HCT116 (cell line): ENCODE data around the gene DAPL1. TPM values are rescaled to one million over a fixed set of nuclear protein-coding genes. Genes with fewer than 3 reads are reported as not detected.

Experiments
- ATAC-seq: fragments of 200-7000 bp; cut with Tn5 transposase; 2 replicates; pipeline ENCODE4 v1.9.1; 2020; ENCODE audit warnings: mild to moderate bottlenecking, moderate library complexity
- BruUV-seq: library from RNA; stranded (reverse); fragments of 400-500 nt; replicated peaks from 2 replicates; lab custom pipeline; 2021; lab: Mats Ljungman, UMichigan
- CTCF ChIA-PET: fragments of 300-600 bp; sonication (Branson Sonifier 250); formaldehyde crosslinking; loops from one replicate; lab custom pipeline; 2021; ENCODE audit warnings: antibody characterized with exemption; lab: Charles Lee
- POLR2A ChIA-PET: fragments of 300-600, 350-600 bp; sonication (Branson Sonifier 250); formaldehyde crosslinking; loops from one replicate; lab custom pipeline; 2021; ENCODE audit warnings: antibody characterized with exemption; lab: Charles Lee
- RAD21 ChIA-PET, 2 experiments: fragments of 300-600 bp; sonication (Branson Sonifier 250); formaldehyde crosslinking; loops; one replicate each; lab custom pipeline; 2023; ENCODE audit warnings: low total read pairs in 2 of 2; ENCODE audit not compliant: uncharacterized antibody in 2 of 2, unreplicated experiment in 2 of 2, low non-redundant PET in 1 of 2; lab: Charles Lee
- DNase-seq: peaks from one replicate; pipeline ENCODE4 v3.0.0-alpha.2; 2010; ENCODE audit warnings: low read depth, low spot score
- H2AFZ ChIP-seq: fragments of 200-600 bp; shearing (Covaris generic), sonication (generic); 2 replicates; pipeline ENCODE4 v1.6.1; 2017; ENCODE audit warnings: low read depth, mixed run types, mixed read lengths, antibody characterized with exemption, low read length; ENCODE audit not compliant: poor library complexity, severe bottlenecking
- H3K27ac ChIP-seq: 2 replicates; pipeline ENCODE4 v1.5.1; 2012; ENCODE audit warnings: low read depth, low read length
- H3K27me3 ChIP-seq: fragments of 200-600 bp; sonication (generic); 2 replicates; pipeline ENCODE4 v1.6.1; 2016; ENCODE audit warnings: mixed run types, low read length, mixed read lengths; ENCODE audit not compliant: insufficient read depth
- H3K36me3 ChIP-seq, 2 experiments: fragments of 200-500 bp in 1 of 2; fragments of 200-600 bp in 1 of 2; sonication (Bioruptor generic) in 1 of 2; sonication (generic) in 1 of 2; 2 replicates each; pipeline versions ENCODE4 v1.5.1 to v1.6.1; 2014 to 2016; ENCODE audit warnings: low read length in 2 of 2, inconsistent platforms in 1 of 2, mixed read lengths in 1 of 2, mixed run types in 1 of 2; ENCODE audit not compliant: insufficient read depth in 2 of 2, control insufficient read depth in 1 of 2
- H3K4me1 ChIP-seq, 2 experiments: fragments of 200-600 bp in 1 of 2; sonication (generic) in 1 of 2; 2 replicates each; pipeline versions ENCODE4 v1.5.1 to v1.6.1; 2012 to 2017; ENCODE audit warnings: low read length in 2 of 2, inconsistent platforms in 1 of 2, mild to moderate bottlenecking in 1 of 2, mixed read lengths in 1 of 2, mixed run types in 1 of 2, moderate library complexity in 1 of 2; ENCODE audit not compliant: insufficient read depth in 2 of 2, control insufficient read depth in 1 of 2
- H3K4me2 ChIP-seq: fragments of 200-600 bp; sonication (generic); 2 replicates; pipeline ENCODE4 v1.6.1; 2017; ENCODE audit warnings: mixed run types, low read length, mixed read lengths
- H3K4me3 ChIP-seq, 2 experiments: fragments of 200-600 bp in 1 of 2; sonication (generic) in 1 of 2; replicated peaks in 1 of 2; 2 replicates each; pipeline ENCODE4 v1.5.1; 2011 to 2016; ENCODE audit warnings: low read length in 2 of 2, control low read depth in 1 of 2, low read depth in 1 of 2, mild to moderate bottlenecking in 1 of 2, mixed read lengths in 1 of 2, mixed run types in 1 of 2
- H3K79me2 ChIP-seq: fragments of 200-600 bp; sonication (generic); 2 replicates; pipeline ENCODE4 v1.6.1; 2017; ENCODE audit warnings: mild to moderate bottlenecking, mixed run types, low read length, moderate library complexity, mixed read lengths; ENCODE audit not compliant: insufficient read depth
- H3K9ac ChIP-seq: fragments of 200-600 bp; sonication (generic); 2 replicates; pipeline ENCODE4 v1.6.1; 2016; ENCODE audit warnings: low read length, mixed read lengths
- H3K9me2 ChIP-seq: fragments of 200-600 bp; sonication (generic), shearing (Covaris generic); 2 replicates; pipeline ENCODE4 v1.6.1; 2017; ENCODE audit warnings: mixed run types, mild to moderate bottlenecking, moderate library complexity; ENCODE audit not compliant: insufficient read depth
- H3K9me3 ChIP-seq, 2 experiments: fragments of 200-500 bp in 1 of 2; fragments of 200-600 bp in 1 of 2; sonication (Bioruptor generic) in 1 of 2; sonication (generic) in 1 of 2; 2 replicates each; pipeline ENCODE4 v1.6.1; 2014 to 2017; ENCODE audit warnings: low read length in 2 of 2, mixed read lengths in 2 of 2, inconsistent platforms in 1 of 2, low read depth in 1 of 2, mild to moderate bottlenecking in 1 of 2, mixed run types in 1 of 2, moderate library complexity in 1 of 2; ENCODE audit not compliant: control insufficient read depth in 1 of 2, insufficient read depth in 1 of 2
- H4K20me1 ChIP-seq: fragments of 200-600 bp; sonication (generic), shearing (Covaris generic); 2 replicates; pipeline ENCODE4 v1.6.1; 2017; ENCODE audit warnings: mixed run types, mild to moderate bottlenecking, moderate library complexity; ENCODE audit not compliant: insufficient read depth
- CBX3 ChIP-seq: IDR thresholded peaks from 2 replicates; pipeline ENCODE4 v1.6.1; 2012; ENCODE audit warnings: low read depth
- EGR1 ChIP-seq: IDR thresholded peaks from 2 replicates; pipeline ENCODE4 v1.6.1; 2012; ENCODE audit warnings: low read depth
- ELF1 ChIP-seq: IDR thresholded peaks from 2 replicates; pipeline ENCODE4 v1.6.1; 2012; ENCODE audit warnings: low read depth, borderline replicate concordance
- JUND ChIP-seq: IDR thresholded peaks from 2 replicates; pipeline ENCODE4 v1.6.1; 2012
- POLR2AphosphoS5 ChIP-seq: IDR thresholded peaks from 2 replicates; pipeline ENCODE4 v1.6.1; 2011; ENCODE audit warnings: mild to moderate bottlenecking, low read depth, low read length, moderate library complexity
- RAD21 ChIP-seq: IDR thresholded peaks from 2 replicates; pipeline ENCODE4 v1.6.1; 2012; ENCODE audit warnings: low read depth, mild to moderate bottlenecking
- SP1 ChIP-seq: IDR thresholded peaks from 2 replicates; pipeline ENCODE4 v1.6.1; 2012; ENCODE audit warnings: low read depth
- YY1 ChIP-seq: IDR thresholded peaks from 2 replicates; pipeline ENCODE4 v1.6.1; 2011; ENCODE audit warnings: low read length, low read depth, moderate library complexity, mild to moderate bottlenecking; ENCODE audit not compliant: insufficient replicate concordance; ENCODE audit errors: extremely low read depth
- intact Hi-C: fragments of 100-400 bp; cut with micrococcal nuclease; formaldehyde crosslinking; loops from 2 replicates; pipeline ENCODE4 v1.10.0; 2022
- total RNA-seq: library from RNA; stranded (reverse); gene quantifications from one replicate; pipeline ENCODE4 v1.2.1, GENCODE V29; 2021; ENCODE audit not compliant: unreplicated experiment
- TF ChIP-seq, protein P1 (sequence below), 3 experiments: fragments of 200-600 bp in 1 of 3; sonication (generic) in 1 of 3; IDR thresholded peaks in 2 of 3; conservative IDR thresholded peaks in 1 of 3; 2 replicates each; pipeline ENCODE4 v1.5.1; 2012 to 2017; ENCODE audit warnings: low read depth in 2 of 3, low read length in 2 of 3, antibody characterized with exemption in 1 of 3, borderline replicate concordance in 1 of 3, control low read depth in 1 of 3, mild to moderate bottlenecking in 1 of 3, mixed read lengths in 1 of 3, mixed run types in 1 of 3, moderate library complexity in 1 of 3; ENCODE audit not compliant: insufficient read depth in 1 of 3
- TF ChIP-seq, protein P2 (sequence below): IDR thresholded peaks from 2 replicates; pipeline ENCODE4 v1.6.1; 2011; ENCODE audit warnings: mild to moderate bottlenecking, low read length, moderate library complexity; ENCODE audit not compliant: insufficient replicate concordance; ENCODE audit errors: extremely low read depth

DAPL1 gene
- total RNA-seq, 1 experiment from 2014 or later, result not detected

DNA sequence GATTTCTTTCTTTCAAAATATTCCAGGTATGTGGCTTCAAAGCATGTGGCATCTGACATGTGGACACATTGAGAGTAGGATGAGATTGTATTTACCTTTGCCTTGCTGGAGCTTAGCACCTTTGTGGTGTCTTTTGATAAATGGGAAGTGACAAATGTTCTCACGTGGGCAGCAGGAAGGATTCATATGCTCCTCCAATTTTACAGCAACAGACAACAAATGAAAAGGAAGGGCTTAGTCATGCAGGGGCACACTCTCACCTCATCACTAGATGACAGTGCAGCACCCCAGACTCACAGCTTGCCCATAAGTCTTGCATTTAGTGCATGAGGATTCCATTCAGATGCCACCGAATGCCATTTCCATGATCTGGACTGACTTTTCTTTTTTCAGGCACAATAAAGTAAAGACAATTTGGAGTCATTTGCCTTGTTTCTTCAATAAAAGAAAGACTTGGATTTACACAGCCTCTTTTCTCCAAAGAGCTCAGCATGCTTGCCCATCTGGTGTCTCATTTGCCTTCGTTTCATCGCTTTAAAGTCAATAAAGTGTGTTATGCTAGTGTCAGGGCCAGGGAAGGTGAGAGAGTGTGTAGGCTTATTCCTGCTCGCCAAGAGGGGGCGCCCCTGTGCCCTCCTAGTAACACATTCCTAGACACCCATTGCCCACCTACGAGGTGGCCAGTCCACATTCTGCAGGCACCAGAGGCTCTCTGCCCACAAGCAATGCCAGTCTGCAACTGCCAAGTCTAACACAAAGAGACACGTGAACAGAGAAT, 39.6 kb upstream of the DAPL1 start:
- ChIA-PET RAD21 (no interaction called here), CTCF (interaction anchor here (1.3 to 2.6 kb wide), 5 partner anchors 11 to 731 kb away, joined by 3 to 51 read pairs (median 16); no protein-coding TSS in a partner anchor)
- Histone ChIP-seq H3K4me1 (no peaks in the 10 kb centered on the region), H3K9ac (no peak overlapping the region), H3K9me2 (no peaks in the 10 kb centered on the region), H3K4me3 (no peak overlapping the region), H3K27ac (no peak overlapping the region), H2AFZ (no peak overlapping the region), H3K79me2 (no peaks in the 10 kb centered on the region), H3K36me3 (no peaks in the 10 kb centered on the region)
- intact Hi-C loops, result loop anchor here (2.0 kb wide), 1 partner anchor 721 kb away; no protein-coding TSS in a partner anchor
- no TSS peak for BruUV-seq
- TF ChIP-seq, protein P1, sequence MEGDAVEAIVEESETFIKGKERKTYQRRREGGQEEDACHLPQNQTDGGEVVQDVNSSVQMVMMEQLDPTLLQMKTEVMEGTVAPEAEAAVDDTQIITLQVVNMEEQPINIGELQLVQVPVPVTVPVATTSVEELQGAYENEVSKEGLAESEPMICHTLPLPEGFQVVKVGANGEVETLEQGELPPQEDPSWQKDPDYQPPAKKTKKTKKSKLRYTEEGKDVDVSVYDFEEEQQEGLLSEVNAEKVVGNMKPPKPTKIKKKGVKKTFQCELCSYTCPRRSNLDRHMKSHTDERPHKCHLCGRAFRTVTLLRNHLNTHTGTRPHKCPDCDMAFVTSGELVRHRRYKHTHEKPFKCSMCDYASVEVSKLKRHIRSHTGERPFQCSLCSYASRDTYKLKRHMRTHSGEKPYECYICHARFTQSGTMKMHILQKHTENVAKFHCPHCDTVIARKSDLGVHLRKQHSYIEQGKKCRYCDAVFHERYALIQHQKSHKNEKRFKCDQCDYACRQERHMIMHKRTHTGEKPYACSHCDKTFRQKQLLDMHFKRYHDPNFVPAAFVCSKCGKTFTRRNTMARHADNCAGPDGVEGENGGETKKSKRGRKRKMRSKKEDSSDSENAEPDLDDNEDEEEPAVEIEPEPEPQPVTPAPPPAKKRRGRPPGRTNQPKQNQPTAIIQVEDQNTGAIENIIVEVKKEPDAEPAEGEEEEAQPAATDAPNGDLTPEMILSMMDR (IDR thresholded peaks at IDR 0.05 in 2 of 3, conservative IDR thresholded peaks at IDR 0.05 in 1 of 3; ENCODE audit: borderline replicate concordance in 1 of 3, insufficient read depth in 1 of 3, low read depth in 2 of 3, low read length in 2 of 3), result peak; percentile 32 to 86 (median 86); a peak in 5 of 6 replicates
- TF ChIP-seq CBX3 (no peak), POLR2AphosphoS5 (no peak), RAD21 (peak; percentile 37; the same call in 1 of the 2 replicates), EGR1 (no peak), JUND (no peak), ELF1 (no peak), SP1 (no peak), YY1 (no peak)
- TF ChIP-seq, protein P2, sequence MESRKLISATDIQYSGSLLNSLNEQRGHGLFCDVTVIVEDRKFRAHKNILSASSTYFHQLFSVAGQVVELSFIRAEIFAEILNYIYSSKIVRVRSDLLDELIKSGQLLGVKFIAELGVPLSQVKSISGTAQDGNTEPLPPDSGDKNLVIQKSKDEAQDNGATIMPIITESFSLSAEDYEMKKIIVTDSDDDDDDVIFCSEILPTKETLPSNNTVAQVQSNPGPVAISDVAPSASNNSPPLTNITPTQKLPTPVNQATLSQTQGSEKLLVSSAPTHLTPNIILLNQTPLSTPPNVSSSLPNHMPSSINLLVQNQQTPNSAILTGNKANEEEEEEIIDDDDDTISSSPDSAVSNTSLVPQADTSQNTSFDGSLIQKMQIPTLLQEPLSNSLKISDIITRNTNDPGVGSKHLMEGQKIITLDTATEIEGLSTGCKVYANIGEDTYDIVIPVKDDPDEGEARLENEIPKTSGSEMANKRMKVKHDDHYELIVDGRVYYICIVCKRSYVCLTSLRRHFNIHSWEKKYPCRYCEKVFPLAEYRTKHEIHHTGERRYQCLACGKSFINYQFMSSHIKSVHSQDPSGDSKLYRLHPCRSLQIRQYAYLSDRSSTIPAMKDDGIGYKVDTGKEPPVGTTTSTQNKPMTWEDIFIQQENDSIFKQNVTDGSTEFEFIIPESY, result no peak
- TF ChIP-seq, all 23 proteins: peak for 2
- no peaks in the 10 kb centered on the region for H4K20me1 ChIP-seq
- no peaks in the 10 kb centered on the region for H3K9me3 ChIP-seq
- ATAC-seq, result peak; percentile 86
- POLR2A ChIA-PET, result no interaction called here
- DNase-seq, result peak; percentile 24
- no peak overlapping the region for H3K4me2 ChIP-seq
- no peaks in the 10 kb centered on the region for H3K27me3 ChIP-seq
